CD4-positive, alpha-beta T cell treated with Interferon gamma for 1 hour (primary cell): ENCODE data around the gene FAM118B.
"Not testable (repeated sequence)": the region's sequence is repeated elsewhere in the genome, so short reads cannot be mapped to it uniquely, and the experiment has no call there.

ENCODE experiments used
- DNase-seq: peaks from one replicate; pipeline ENCODE4 v3.0.0-alpha.2; 2020

Gene FAM118B

DNA sequence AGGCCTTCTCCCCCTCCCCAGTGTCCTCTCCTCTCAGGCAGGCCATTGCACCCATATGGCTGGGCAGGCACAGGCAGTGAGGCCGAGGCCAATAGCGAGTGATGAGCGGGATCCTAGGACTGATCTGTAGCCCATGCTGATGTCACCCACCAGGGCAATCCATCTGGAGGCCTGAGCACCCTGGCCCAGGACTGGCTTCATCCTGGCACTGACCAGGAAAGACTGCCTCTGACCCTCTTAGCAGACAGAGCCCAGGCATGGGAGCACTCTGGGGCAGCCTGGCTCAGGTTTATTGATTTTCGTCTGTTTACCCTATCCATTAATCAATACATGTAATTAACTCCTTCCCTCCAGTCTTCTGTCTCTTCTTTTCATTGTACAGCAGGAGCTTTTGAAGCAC lies 66.2 kb downstream of the FAM118B start:
- DNase-seq: no peak

DNA sequence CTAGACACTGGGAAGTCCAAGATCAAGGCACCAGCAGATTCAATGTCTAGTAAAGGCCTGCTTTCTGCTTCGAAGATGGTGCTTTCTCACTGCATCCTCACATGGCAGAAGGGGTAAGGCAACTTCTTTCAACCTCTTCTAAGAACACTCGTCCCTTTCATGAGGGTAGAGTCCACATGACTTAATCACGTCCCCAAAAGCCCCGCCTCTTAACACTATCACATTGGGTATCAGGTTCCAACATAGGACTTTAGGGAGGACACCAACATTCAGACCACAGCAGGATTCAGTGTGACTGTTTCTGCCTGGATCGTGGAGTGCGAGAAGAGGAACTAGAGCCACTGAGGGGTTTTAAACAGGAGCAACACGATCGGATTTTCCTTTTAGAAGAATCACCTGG lies 67.6 kb downstream of the FAM118B start:
- DNase-seq: no peak

DNA sequence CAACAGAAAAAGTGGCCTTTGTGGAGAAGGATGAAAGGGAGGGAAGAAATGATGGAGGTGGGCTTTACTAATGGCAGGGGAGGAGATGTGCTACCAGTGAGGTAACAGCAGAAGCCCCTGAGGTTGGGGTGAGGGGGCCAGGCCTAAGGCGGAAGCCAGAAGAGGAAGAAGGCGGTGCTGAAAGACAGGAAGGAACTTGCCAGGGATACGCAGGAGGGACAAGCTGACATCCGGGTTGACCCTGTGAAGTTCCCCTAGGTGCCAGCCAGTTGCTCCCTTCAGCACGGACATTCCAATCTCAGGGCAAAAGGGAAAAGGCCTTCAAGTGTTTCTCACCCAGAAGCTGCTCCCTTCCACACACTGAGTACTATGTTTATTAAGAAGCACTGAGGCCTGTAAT lies 69.0 kb downstream of the FAM118B start:
- DNase-seq: no peak

DNA sequence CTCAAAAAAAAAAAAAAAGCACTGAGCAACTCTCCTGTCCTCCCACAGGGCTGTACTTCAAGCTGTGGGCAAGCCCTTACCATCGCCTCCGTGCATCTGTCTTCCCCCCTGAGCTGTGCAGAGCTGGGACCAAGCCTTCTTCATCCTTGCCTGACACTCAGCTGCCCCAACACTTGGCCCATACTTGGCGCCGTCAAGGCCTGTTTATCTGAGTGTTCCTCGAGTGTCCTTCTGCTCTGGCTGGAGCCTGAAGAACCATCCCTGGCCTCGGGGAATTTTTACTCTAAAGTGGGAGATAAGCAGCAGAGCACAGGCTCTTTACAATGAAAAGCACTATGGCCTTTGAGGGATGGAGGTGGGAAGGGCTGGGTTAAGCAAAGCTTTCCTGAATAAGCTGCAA lies 69.7 kb downstream of the FAM118B start:
- no peak for DNase-seq

DNA sequence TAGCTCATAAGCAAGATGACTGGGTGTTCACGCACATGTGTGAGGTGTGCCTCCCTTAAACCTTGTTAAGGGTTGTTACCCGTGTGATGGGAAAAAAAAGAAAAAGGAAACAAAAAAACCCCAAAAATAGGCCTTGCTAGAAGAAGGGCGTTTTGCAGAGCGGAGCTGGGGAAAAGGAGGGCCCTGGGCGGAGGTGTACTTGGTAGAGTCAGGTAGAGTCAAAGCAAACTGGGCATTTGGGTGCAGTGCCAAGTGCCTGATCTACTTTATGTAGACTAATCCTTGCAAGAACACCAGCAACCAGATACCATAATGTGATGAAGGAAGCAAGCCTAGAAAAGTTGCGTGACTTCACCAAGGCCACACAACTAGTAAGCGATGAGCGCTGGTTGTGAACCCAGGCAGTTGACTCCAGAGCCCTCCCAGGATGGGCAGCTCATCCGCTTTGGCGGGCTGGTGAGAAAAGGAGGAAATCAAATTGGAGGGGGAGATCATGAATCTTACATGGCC lies 70.1 kb downstream of the FAM118B start:
- no peak for DNase-seq

DNA sequence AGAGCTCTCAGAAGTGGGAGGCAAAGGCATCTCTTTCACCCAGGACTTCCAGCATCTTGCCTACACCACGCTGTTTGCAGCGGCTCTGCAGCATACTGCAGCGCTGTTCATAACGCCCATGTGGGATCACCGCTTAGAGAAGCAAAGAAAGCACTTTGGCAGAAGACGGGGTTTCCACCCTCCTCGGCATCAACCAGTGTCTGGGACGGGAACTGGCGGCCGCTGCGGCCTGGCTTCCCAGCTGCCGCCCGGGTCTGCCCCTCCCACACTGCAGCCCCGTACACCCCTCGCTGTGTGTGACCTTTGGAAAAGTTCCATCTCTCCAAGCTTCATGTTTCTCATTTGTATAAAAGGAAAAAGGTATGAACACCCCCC lies 70.8 kb downstream of the FAM118B start:
- DNase-seq: no peak

DNA sequence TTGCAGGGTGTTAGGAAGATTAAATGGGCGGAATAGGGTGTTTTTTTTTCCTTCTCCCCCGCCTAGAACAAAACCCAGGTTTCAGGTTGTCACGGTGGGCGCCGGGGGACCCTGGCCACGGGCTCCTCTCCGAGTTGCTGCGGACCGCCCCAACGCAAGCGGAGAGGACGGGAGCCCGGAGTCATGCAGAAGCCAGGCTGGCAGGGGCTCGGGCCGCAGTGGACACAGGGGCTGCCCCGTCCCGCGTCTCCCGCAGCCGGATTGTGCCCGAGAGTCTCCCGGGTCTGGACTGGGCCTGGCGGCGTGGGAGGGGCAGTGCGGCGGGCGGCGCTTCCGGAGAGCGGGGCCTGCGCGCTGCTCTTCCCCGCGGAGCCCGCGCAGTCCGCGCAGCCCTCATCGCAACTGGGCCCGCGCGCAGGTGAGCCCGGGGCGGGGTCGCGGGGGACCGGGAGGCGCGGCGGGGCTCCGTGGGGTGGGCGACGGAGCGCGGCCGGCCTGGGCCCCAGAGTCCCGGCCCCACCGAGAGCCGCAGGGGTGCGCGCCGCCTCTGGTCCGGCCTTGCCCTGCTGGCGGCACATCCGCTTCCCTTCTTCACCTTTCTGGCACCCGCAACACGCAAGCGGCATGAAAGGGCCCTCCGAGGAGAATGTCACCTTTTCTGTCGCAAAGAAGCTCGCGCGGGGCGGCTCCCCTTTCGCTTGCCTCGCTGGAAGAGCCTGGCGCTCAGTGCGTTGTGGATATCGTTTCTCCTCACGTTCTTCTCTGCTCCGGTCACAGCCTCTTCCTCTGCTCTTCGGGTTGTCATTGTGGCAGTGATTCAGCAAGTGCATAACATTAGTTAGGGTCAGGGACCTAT lies 71.4 kb downstream of the FAM118B start, which contains the start of gene TIRAP:
TSS of gene TIRAP (plus strand) at position 358 of the 856 bp plus-strand sequence. CDS start 7,802 bp downstream, outside the sequence.
- peak; percentile 47 for DNase-seq

DNA sequence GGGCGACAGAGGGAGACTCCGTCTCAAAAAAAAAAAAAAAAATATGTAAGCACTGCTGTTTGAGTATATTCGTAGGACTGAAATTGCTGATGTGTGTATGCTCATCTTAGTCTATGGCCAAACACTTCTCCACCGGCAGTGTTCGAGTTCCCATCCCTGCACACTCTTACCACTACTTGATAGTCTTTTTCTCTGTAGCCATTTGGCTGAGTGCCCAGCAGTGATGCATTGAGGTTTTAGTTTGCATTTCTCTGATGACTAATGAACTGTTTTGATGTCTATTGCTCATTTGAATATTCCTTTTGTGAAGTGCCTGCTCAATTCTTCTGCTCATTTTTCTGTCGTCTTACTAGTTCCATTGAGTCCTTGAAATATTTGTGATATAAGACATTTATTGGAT lies 73.2 kb downstream of the FAM118B start:
- peak; percentile 68 for DNase-seq

DNA sequence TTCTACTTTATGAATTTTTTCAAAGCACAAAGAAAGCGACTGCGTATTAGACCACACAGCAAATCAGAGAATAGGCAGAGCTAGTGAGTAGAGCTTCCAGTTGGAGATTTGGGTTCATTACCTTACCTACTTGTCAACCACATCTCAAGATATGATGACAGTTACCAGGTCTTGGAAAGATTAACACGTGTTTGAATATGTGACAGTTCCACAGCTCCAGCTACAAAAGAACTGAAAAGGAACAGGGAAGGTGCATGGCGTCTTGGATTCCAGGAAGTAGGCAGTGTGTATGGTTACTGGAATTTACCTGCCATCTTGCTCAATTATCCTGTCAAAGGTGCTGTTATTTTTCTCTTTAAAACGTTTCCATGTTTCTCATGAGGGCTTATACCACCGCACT lies 76.7 kb downstream of the FAM118B start:
- DNase-seq: no peak

DNA sequence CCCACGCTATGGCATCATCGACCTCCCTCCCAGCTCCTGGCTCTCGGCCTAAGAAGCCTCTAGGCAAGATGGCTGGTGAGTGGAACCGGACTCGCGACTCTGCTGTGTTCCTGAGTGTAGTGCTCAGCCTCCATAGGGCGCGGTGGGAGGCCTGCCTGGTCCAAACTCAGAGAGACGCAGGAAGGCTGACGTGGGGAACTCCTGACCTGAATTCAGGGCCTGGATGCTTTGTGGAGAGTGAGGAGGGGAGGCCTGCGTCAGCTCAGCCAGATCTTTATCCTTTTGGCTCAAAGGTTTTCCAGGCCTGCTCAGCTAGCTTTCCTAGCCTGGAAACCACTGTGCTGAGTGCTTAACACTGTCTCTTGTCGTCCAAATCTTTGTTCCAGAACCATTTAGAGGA lies 79.3 kb downstream of the FAM118B start:
- no peak for DNase-seq

DNA sequence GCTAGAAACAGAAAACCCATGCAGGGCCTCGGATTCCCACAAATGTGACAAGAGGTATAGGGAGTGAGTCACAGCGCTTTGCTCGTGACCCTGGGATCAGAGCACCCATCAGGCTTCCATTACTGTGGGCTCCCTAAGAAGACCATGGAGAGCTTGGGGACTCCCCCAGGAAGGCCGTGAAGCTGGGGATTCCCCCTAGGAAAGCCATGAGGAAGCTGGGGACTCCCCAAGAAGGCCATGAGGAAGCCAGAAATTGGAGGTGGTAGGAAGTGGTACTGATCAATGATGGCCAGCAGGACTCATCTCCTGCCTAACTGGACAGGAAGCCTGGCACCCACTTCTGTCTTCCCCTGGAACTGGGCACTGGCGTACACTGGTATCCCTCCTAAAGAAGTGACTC lies 82.1 kb downstream of the FAM118B start:
- no peak for DNase-seq

DNA sequence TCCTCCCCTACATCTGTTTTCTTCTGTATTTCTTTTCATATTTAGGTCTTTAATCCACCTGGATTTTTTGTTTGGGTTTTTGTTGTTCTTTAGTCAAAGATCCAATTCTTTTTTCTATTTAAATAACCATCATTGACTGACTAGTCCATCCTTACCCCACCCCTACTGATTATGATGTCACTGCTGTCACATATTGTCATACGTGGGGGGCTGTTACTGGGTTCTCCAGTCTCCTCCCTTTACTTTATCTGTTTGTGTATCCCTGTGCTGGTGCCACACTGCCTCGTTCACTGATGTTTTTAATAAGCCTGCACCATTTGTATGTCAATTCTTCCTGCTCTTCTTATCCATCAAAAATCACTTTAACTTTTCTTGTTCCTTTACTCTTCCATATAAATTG lies 85.4 kb downstream of the FAM118B start:
- DNase-seq: no peak

DNA sequence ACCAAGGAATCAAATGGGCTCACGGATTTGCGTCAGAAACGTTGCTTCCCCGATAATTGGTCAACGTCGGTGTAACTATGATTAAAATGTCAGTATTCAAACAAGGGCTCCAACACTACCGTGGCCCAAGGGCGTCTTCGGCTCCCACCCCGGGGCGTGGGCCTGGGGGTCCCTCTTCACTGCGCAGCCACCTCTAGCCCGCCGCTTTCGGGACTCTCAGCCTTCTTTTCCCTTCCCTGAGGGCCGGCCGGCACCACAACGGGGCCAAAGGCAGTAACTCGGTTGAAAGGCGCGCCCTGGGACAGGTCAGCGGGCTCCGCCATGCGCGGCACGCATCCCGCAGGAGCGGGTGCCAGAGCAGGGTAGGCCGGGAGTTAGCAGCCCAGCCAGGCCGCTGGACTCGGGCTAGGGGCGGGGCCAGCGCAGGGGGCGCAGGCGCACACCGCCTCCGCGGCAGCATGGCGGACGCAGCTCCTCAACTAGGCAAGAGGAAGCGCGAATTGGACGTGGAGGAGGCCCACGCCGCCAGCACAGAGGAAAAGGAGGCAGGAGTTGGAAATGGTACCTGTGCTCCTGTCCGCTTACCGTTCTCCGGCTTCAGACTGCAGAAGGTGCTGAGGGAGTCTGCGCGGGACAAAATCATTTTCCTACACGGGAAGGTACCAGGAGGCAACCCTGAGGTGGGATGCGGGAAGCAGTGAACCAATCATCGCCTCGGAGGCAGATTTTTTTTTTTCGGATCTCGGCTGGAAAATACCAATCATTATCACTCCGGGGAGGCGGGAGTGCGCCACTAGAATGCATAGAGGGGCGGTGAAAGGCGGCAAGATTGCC lies 92.3 kb downstream of the FAM118B start, which contains the start of gene DCPS:
TSS of gene DCPS (plus strand) at position 438 of the 834 bp plus-strand sequence. CDS start at position 459, 21 bp downstream.
- peak; percentile 86 for DNase-seq

DNA sequence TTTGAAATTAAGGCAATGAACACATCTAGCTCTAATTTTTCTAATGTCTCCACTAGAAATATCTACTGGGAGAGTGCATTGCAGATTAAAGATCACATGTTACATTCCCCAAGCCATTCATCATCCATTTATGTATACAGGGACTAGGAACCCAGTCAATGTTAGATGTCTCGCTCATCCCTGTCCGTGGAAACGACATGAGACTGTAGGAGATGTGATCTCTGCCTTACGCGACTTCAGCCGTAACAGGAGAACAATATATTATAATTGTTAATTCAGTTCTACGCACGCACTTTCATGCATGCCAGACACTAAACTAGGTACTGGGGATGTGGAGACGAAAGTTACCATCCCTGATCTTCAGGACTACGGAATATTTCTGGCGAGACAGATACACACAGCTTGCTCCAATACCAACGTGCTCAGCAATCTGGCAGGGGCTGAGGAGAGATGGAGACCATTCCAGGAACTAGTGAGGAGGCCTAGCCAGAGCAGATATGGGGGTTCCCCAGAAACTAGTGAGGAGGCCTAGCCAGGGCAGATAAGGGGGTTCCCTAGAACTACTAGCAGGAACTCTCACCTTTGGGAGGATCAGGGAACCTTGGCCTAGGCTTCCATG lies 93.0 kb downstream of the FAM118B start:
- no peak for DNase-seq

DNA sequence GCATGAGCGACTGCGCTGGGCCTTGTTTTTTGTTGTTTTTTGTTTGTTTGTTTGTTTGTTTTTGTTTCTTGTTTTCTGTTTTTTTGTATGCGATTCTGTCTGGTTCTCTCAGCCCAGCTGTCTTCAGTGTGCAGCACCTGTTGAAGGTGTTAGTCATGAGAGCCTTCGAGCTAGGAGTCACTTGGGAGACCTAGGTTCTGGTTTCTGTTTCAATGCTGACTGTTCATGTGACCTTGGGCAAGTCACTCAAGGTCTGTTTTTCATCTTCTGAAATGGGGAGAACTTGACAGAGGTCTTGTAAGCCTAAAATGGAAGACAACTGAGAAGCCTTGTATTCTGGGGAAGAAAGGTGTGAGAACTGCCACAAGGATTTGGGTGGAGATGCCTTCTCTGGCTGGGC lies 94.1 kb downstream of the FAM118B start:
- DNase-seq: no peak

DNA sequence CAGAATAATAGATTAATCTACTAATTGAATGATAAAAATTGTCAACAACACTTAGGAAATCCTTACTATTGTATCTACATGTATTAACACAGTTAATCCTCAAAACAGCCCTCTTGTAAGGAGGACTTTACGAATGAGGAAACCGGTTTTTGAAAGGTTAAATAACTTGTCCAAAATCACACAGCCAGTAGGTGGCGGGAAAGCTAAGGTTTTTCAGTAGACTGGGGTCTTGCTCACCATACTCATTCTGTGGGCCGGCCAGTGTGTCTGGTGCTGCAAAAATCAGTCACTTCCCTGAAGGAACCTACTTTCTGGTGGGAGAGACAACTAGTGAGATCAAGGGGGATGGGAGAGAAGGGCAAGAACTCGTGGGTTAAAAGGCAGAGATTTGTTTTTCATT lies 96.1 kb downstream of the FAM118B start:
- DNase-seq: no peak

DNA sequence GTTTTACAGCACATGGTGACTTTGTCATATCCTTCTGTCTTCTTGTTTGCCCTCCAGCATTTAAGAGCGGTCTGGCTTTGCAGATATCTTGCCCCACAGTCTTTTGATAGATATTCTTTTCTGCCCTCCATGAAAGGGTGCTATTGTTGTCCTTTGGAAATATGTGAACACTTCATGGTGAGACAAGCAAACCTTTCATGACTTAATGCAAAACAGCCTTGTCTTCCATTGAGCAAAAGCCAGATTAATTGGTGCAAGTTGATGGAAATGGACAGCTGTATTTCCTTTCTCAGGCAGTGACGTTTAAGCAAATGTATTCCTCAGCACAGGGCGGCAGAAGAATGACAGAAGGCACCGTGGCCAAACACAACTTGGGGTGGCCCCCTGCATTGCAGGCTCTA lies 96.7 kb downstream of the FAM118B start:
- DNase-seq: no peak

DNA sequence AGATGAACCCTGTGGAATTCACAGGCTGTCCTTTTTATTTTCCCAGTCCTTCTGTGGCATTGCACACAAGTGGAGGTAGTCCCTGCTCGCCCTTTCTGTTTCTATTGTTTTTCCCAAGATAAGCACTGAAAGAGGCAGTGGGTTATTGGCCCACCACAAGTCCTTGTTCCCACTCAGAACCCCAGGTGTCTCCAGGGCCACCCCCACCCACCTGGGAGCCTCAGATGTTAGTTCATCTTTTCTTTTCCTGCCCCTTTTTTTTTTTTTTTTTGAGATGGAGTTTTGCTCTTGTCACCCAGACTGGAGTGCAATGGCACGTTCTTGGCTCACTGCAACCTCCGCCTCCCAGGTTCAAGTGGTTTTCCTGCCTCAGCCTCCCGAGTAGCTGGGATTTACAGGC lies 97.2 kb downstream of the FAM118B start:
- DNase-seq: not testable (repeated sequence)

DNA sequence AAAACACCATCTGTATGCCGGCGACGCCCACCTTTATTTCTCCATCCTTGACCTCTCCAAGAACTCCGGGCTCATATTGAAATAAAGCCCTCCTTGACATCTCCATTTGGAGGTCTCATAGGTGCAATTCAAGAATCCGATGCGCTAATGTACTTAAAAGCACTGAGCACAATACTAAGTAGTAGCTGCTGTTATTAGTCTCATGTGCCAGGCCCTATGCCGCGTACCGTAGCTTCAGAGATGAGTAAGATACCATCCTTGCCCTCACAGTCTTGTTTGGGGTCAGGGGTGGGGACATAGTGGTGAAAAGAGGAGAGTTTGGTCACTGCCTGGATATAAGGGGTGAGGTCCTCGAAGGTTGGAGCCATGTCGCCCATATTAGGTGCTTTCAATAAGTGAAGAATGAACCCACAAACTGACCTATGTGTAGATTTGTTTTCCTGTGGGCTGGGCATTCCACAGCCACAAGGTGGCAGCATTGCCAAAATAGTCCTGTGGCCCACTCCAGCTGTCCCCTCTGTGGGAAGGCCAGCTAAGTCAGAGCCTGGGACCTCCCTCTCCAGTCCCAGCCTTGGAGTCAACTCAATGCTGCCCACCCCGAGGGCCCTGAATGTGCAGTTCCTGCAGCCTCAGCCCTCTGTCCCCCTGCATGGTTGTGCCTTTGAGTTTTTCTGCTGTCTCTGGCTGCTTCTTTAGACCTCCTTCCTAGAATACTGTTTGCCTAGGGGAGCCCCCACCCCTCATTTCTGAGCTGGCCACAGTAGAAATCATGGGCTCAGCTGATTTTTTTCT lies 98.8 kb downstream of the FAM118B start:
- peak; percentile 56 for DNase-seq

DNA sequence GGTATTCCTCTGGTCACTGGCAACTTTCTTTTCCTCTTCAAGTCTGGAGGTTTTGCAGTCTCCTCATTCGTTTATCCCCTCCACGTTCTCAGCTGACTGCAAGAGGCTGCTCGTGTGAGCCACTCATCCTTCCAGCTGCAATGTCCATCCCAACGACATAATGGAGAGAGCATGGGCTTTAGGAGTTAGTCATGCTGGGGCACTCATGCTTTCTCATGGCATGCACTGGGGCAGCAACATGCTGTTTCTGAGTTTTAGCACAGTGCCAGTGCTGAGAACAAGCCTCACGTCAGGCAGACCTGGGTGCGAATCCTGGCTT lies 99.4 kb downstream of the FAM118B start:
- no peak for DNase-seq

DNA sequence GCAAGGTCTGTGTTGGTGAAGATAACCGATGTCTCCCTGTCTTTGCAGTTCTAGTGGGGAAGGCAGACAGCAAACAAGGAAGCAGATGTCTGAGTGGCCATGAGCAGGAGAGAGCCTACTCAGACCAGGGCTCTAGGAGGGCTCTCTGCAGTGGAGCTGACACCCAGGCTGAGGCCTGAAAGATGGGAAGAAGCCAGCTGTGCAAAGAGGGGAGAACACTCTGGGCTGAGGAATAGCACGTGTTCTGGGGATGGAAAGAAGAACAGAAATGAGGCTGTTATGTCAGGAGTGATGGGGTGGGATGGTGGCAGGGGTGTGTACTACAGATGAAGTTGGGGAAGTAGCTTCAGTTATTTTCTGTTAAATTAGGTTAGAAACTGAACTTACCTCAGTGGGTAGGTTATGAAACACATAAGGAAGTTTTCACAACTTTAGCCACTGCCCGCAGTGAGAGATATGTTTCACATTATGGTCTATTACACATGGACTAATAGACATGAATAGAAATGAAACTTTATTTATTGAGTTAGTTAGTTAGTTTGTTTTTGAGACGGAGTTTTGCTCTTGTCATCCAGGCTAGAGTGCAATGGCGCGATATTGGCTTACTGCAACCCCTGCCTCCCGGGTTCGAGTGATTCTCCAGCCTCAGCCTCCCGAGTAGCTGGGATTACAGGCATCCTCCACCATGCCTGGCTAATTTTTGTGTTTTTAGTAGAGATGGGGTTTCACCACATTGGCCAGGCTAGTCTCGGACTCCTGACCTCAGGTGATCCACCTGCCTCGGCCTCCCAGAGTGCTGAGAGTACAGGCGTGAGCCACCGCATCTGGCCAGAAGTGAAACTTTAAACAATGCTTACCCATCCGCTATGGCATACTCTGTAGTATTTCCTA lies 100.1 kb downstream of the FAM118B start:
- no peak for DNase-seq
